H1 (cell line): ENCODE results near the gene PAPOLG. TPM values are rescaled to one million over a fixed set of nuclear protein-coding genes. Genes with fewer than 3 reads are reported as not detected.

Source experiments
- CTCF ChIA-PET: fragments of 300-600 bp; sonication (Branson Sonifier 250); formaldehyde crosslinking; loops from one replicate; lab custom pipeline; 2021; ENCODE audit not compliant: partially characterized antibody; lab: Charles Lee
- POLR2A ChIA-PET: fragments of 300-600 bp; sonication (Branson Sonifier 250); formaldehyde crosslinking; loops from one replicate; lab custom pipeline; 2021; ENCODE audit warnings: inconsistent platforms; ENCODE audit not compliant: partially characterized antibody; lab: Charles Lee
- DNase-seq, 2 experiments: peaks; one replicate each; pipeline versions ENCODE4 v3.0.0 to v3.0.0-alpha.2; 2010 to 2022; ENCODE audit warnings: low spot score in 2 of 2, low read depth in 1 of 2, mixed read lengths in 1 of 2
- FAIRE-seq: peaks from 2 replicates; lab custom pipeline; 2011; peaks lifted over from hg19 to GRCh38; lab: Jason Lieb, UNC
- H2AFZ ChIP-seq: 2 replicates; pipeline ENCODE4 v1.8.1; 2012; ENCODE audit warnings: low read length, inconsistent platforms
- H2AK5ac ChIP-seq: 2 replicates; pipeline ENCODE4 v1.6.1; 2013; ENCODE audit warnings: low read depth, low read length
- H2BK120ac ChIP-seq: replicated peaks from 2 replicates; pipeline ENCODE3; 2013; ENCODE audit warnings: low read depth, low read length, inconsistent platforms
- H2BK12ac ChIP-seq: 2 replicates; pipeline ENCODE4 v1.6.1; 2013; ENCODE audit warnings: low read depth, low read length
- H2BK15ac ChIP-seq: 2 replicates; pipeline ENCODE4 v1.6.1; 2013; ENCODE audit warnings: low read length
- H2BK20ac ChIP-seq: 2 replicates; pipeline ENCODE4 v1.6.1; 2013; ENCODE audit warnings: low read length
- H2BK5ac ChIP-seq: 2 replicates; pipeline ENCODE4 v1.6.1; 2013; ENCODE audit warnings: low read depth, low read length
- H3K14ac ChIP-seq: 2 replicates; pipeline ENCODE4 v1.6.1; 2013; ENCODE audit warnings: inconsistent platforms; ENCODE audit not compliant: insufficient read length
- H3K18ac ChIP-seq: 2 replicates; pipeline ENCODE4 v1.6.1; 2013; ENCODE audit warnings: low read length; ENCODE audit errors: extremely low read depth
- H3K23ac ChIP-seq: 2 replicates; pipeline ENCODE4 v1.6.1; 2013; ENCODE audit warnings: inconsistent platforms; ENCODE audit not compliant: insufficient read length
- H3K23me2 ChIP-seq: 2 replicates; pipeline ENCODE4 v1.6.1; 2013; ENCODE audit warnings: low read depth, low read length
- H3K27ac ChIP-seq: 2 replicates; pipeline ENCODE4 v1.6.1; 2011; ENCODE audit warnings: low read depth, low read length, inconsistent platforms
- H3K27me3 ChIP-seq, 4 experiments: replicated peaks in 1 of 4; 1 replicate in 1 of 4; 2 replicates in 3 of 4; pipeline versions ENCODE4 v1.6.1 to v1.8.1; 2011 to 2013; ENCODE audit warnings: low read length in 3 of 4, mild to moderate bottlenecking in 3 of 4, inconsistent platforms in 2 of 4, mixed read lengths in 2 of 4, moderate library complexity in 1 of 4; ENCODE audit not compliant: control insufficient read depth in 3 of 4, insufficient read depth in 3 of 4; ENCODE audit errors: extremely low read depth in 1 of 4
- H3K36me3 ChIP-seq, 4 experiments: 2 replicates each; pipeline versions ENCODE4 v1.6.1 to v1.8.1; 2011 to 2013; ENCODE audit warnings: mild to moderate bottlenecking in 4 of 4, low read length in 3 of 4, moderate library complexity in 2 of 4, control low read depth in 1 of 4, inconsistent platforms in 1 of 4; ENCODE audit not compliant: insufficient read depth in 4 of 4, control insufficient read depth in 2 of 4
- H3K4ac ChIP-seq: replicated peaks from 2 replicates; pipeline ENCODE3; 2013; ENCODE audit warnings: low read length, low read depth, mixed read lengths, inconsistent platforms; ENCODE audit not compliant: insufficient read length
- H3K4me1 ChIP-seq, 4 experiments: replicated peaks in 1 of 4; 1 replicate in 1 of 4; 2 replicates in 3 of 4; pipeline versions ENCODE4 v1.6.1 to v1.8.1; 2011 to 2013; ENCODE audit warnings: low read length in 3 of 4, inconsistent platforms in 2 of 4, mixed read lengths in 1 of 4; ENCODE audit not compliant: insufficient read depth in 4 of 4, control insufficient read depth in 3 of 4
- H3K4me2 ChIP-seq, 2 experiments: 2 replicates each; pipeline versions ENCODE4 v1.6.1 to v1.8.1; 2011 to 2013; ENCODE audit warnings: low read depth in 2 of 2, low read length in 2 of 2, control low read depth in 1 of 2, inconsistent platforms in 1 of 2, mild to moderate bottlenecking in 1 of 2; ENCODE audit not compliant: insufficient read depth in 1 of 2
- H3K4me3 ChIP-seq, 4 experiments: fragments of 200-600, 300-600 bp in 1 of 4; sonication (generic), shearing (Covaris generic), sonication (Bioruptor Twin) in 1 of 4; 2 replicates each; pipeline versions ENCODE4 v1.5.1 to v1.8.1; 2011 to 2016; ENCODE audit warnings: low read length in 4 of 4, low read depth in 3 of 4, control low read depth in 2 of 4, inconsistent platforms in 2 of 4, mild to moderate bottlenecking in 2 of 4, mixed read lengths in 1 of 4, moderate library complexity in 1 of 4; ENCODE audit not compliant: insufficient read depth in 2 of 4; ENCODE audit errors: extremely low read depth in 1 of 4
- H3K56ac ChIP-seq: replicated peaks from 2 replicates; pipeline ENCODE3; 2013; ENCODE audit warnings: low read depth, mild to moderate bottlenecking, mixed read lengths, low read length, inconsistent platforms; ENCODE audit not compliant: insufficient read length
- H3K79me1 ChIP-seq: 2 replicates; pipeline ENCODE4 v1.6.1; 2013; ENCODE audit warnings: low read depth, low read length, control low read depth
- H3K79me2 ChIP-seq, 2 experiments: 2 replicates each; pipeline versions ENCODE4 v1.6.1 to v1.8.1; 2012 to 2013; ENCODE audit warnings: low read length in 2 of 2, mild to moderate bottlenecking in 2 of 2, inconsistent platforms in 1 of 2; ENCODE audit not compliant: insufficient read depth in 2 of 2, control insufficient read depth in 1 of 2
- H3K9ac ChIP-seq, 4 experiments: replicated peaks in 1 of 4; 1 replicate in 1 of 4; 2 replicates in 3 of 4; pipeline versions ENCODE4 v1.6.1 to v1.8.1; 2011 to 2013; ENCODE audit warnings: low read depth in 3 of 4, low read length in 3 of 4, control low read depth in 2 of 4, mild to moderate bottlenecking in 2 of 4, moderate library complexity in 2 of 4, inconsistent platforms in 1 of 4; ENCODE audit errors: extremely low read depth in 1 of 4
- H3K9me3 ChIP-seq, 2 experiments: 2 replicates each; pipeline versions ENCODE4 v1.6.1 to v1.8.1; 2012 to 2013; ENCODE audit warnings: mild to moderate bottlenecking in 2 of 2, moderate library complexity in 2 of 2, control low read depth in 1 of 2, inconsistent platforms in 1 of 2, low read depth in 1 of 2, low read length in 1 of 2, mixed read lengths in 1 of 2; ENCODE audit not compliant: insufficient read depth in 2 of 2
- H4K20me1 ChIP-seq, 2 experiments: replicated peaks in 1 of 2; 2 replicates each; pipeline versions ENCODE3 to v1.8.1; 2011 to 2013; ENCODE audit warnings: inconsistent platforms in 2 of 2, low read length in 2 of 2, mild to moderate bottlenecking in 1 of 2; ENCODE audit not compliant: insufficient read depth in 2 of 2, control insufficient read depth in 1 of 2
- H4K5ac ChIP-seq: 2 replicates; pipeline ENCODE4 v1.6.1; 2013; ENCODE audit warnings: low read length, low read depth, mixed read lengths, inconsistent platforms; ENCODE audit not compliant: insufficient read length
- H4K8ac ChIP-seq: 2 replicates; pipeline ENCODE4 v1.8.0; 2013; ENCODE audit warnings: mild to moderate bottlenecking, moderate library complexity, low read length, inconsistent platforms; ENCODE audit not compliant: insufficient read depth; ENCODE audit errors: extremely low read depth
- H4K91ac ChIP-seq: replicated peaks from 2 replicates; pipeline ENCODE3; 2013; ENCODE audit warnings: low read length, mixed read lengths, inconsistent platforms; ENCODE audit not compliant: insufficient read length
- BRCA1 ChIP-seq: IDR thresholded peaks from 2 replicates; pipeline ENCODE4 v1.6.1; 2012; ENCODE audit warnings: low read depth, low read length, improper control_type of control experiment
- CHD2 ChIP-seq: IDR thresholded peaks from 2 replicates; pipeline ENCODE4 v1.6.1; 2012; ENCODE audit warnings: low read length, improper control_type of control experiment
- PHF8 ChIP-seq: fragments of 200-600 bp; sonication (generic); conservative IDR thresholded peaks from 2 replicates; pipeline ENCODE4 v1.7.1; 2012; ENCODE audit warnings: low read depth, mild to moderate bottlenecking, inconsistent platforms, low read length, moderate library complexity
- POLR2AphosphoS5 ChIP-seq: IDR thresholded peaks from 2 replicates; pipeline ENCODE4 v1.6.1; 2011; ENCODE audit warnings: low read depth, low read length
- SAP30 ChIP-seq: fragments of 300-600 bp; sonication (generic); IDR thresholded peaks from 2 replicates; pipeline ENCODE4 v1.7.1; 2012; ENCODE audit warnings: low read length, moderate library complexity, mild to moderate bottlenecking, inconsistent platforms; ENCODE audit not compliant: insufficient read depth, insufficient replicate concordance
- TEAD4 ChIP-seq: IDR thresholded peaks from 2 replicates; pipeline ENCODE4 v1.6.1; 2012; ENCODE audit warnings: low read depth, low read length, inconsistent platforms, mixed read lengths
- WGBS, 2 experiments: shearing (Covaris generic) in 1 of 2; methylation state at CpG; one replicate each; pipeline versions ENCODE4 v1.1.6 to v1.1.7; 2013 to 2015; ENCODE audit warnings: low lambda C conversion rate in 2 of 2, mixed read lengths in 2 of 2, inconsistent platforms in 1 of 2, low coverage in 1 of 2, missing lambda C conversion rate in 1 of 2; ENCODE audit not compliant: insufficient replicate concordance in 2 of 2, insufficient coverage in 1 of 2, insufficient read length in 1 of 2; ENCODE audit errors: extremely low coverage in 1 of 2, missing lambda C conversion rate in 1 of 2; 5-methylcytosine and 5-hydroxymethylcytosine counted together
- polyA plus RNA-seq, 7 experiments: library from polyadenylated mRNA; depleted of rRNA in 3 of 7; stranded (reverse) in 5 of 7; unstranded in 2 of 7; fragments of >200 nt in 5 of 7; fragments of 200-250 nt in 2 of 7; gene quantifications; 1 replicate in 5 of 7; 2 replicates in 1 of 7; 4 replicates in 1 of 7; pipeline versions ENCODE4 v1.2.1 to v1.2.3, GENCODE V29; 2011 to 2013; ENCODE audit warnings: missing spikeins in 2 of 7, mixed read lengths in 2 of 7
- total RNA-seq: library from RNA; stranded (reverse); fragmentation: NEBNext Ultra II Directional; extraction: Animal tissue kit (Norgen Biotek cat#: 25700); gene quantifications from 2 replicates; pipeline ENCODE4 v1.2.1, GENCODE V29; 2021
- TF ChIP-seq, protein P1 (sequence below): IDR thresholded peaks from 2 replicates; pipeline ENCODE4 v1.6.1; 2011; ENCODE audit warnings: low read length, improper control_type of control experiment

PAPOLG gene
- total and polyA plus RNA-seq, 2 of the 8 experiments (the other 6 are each of a cell fraction or from before 2014, with no cell fraction given) = 6.5 to 21.5 TPM

DNA sequence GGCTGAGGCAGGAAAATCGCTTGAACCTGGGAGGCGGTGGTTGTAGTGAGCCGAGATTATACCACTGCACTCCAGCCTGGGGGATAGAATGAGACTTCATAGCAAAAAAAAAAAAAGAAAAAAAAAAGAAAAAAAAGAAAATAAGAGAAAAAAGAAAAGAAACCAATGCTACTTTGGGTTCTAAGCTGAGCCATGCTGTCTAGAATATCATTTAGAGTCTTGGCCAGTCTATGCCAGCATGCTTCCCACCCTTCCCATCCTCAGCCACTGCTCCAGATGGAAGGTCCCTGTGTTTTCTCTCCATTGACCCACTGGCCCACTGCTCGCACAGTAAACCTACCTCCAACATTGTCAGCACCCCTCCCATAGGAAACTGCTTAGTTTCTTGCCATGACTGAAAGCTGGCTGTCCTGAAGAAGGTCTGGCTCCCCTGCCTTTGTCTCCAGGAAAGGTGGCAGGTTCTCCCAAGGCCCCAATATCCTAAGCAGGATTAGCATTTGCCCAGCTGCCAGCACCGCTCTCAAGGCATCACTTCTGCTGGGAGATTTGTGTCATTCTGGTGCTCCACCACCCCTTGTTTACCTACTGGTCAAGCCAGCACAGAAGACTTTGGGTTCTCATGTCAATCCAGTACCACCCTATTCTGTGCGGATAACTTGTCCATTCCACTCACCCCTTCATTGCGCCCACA is 47.3 kb upstream of the PAPOLG start:
- Histone ChIP-seq H3K9ac (no peak overlapping the region), H3K18ac (no peak overlapping the region), H2BK120ac (no peak overlapping the region), H3K27ac (no peak overlapping the region), H3K4ac (no peak overlapping the region), H2BK15ac (no peak overlapping the region), H3K79me2 (no peaks in the 10 kb centered on the region), H3K4me1 (no peaks in the 10 kb centered on the region), H3K4me2 (no peak overlapping the region), H3K23me2 (no peaks in the 10 kb centered on the region), H3K23ac (no peak overlapping the region), H3K14ac (no peak overlapping the region), H2AK5ac (no peak overlapping the region), H2BK12ac (no peak overlapping the region), H2BK20ac (no peak overlapping the region), H3K79me1 (no peaks in the 10 kb centered on the region), H3K4me3 (no peak overlapping the region), H4K20me1 (no peaks in the 10 kb centered on the region), H2AFZ (no peak overlapping the region), H4K8ac (no peak overlapping the region), H3K27me3 (no peaks in the 10 kb centered on the region), H3K56ac (no peak overlapping the region), H3K9me3 (no peaks in the 10 kb centered on the region), H3K36me3 (no peaks in the 10 kb centered on the region), H4K91ac (no peak overlapping the region), H4K5ac (no peak overlapping the region), H2BK5ac (no peak overlapping the region)
- ChIA-PET CTCF (interaction anchor here (0.5 to 6.3 kb wide), 14 partner anchors 9 to 302 kb away, joined by 3 to 54 read pairs (median 5); no protein-coding TSS in a partner anchor), POLR2A (interaction anchor here (0.6 to 1.3 kb wide), 4 partner anchors 9 to 755 kb away, joined by 3 read pairs; no protein-coding TSS in a partner anchor)
- FAIRE-seq = no peak
- 86% methylated on average over 7 of the region's 7 CpGs; no CpG with 5 or more reads in 1 of the 2 experiments for WGBS, 2 experiments
- no peak for DNase-seq
- TF ChIP-seq POLR2AphosphoS5 (no peak), PHF8 (no peak), SAP30 (no peak), CHD2 (no peak), TEAD4 (no peak), BRCA1 (no peak)
- TF ChIP-seq, protein P1, sequence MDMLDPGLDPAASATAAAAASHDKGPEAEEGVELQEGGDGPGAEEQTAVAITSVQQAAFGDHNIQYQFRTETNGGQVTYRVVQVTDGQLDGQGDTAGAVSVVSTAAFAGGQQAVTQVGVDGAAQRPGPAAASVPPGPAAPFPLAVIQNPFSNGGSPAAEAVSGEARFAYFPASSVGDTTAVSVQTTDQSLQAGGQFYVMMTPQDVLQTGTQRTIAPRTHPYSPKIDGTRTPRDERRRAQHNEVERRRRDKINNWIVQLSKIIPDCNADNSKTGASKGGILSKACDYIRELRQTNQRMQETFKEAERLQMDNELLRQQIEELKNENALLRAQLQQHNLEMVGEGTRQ = no peak
